ENCODE measurements around the gene CDK5RAP3. TPM values are rescaled to one million over a fixed set of nuclear protein-coding genes. Genes with fewer than 3 reads are reported as not detected.
A peak's percentile ranks its signal among the peaks of the same experiment; 100 is the strongest.

The CDK5RAP3 gene
- total and polyA plus RNA-seq, 2 of the 13 experiments (the other 11 are each of a cell fraction or from before 2014, with no cell fraction given), result 128 to 154 TPM

DNA sequence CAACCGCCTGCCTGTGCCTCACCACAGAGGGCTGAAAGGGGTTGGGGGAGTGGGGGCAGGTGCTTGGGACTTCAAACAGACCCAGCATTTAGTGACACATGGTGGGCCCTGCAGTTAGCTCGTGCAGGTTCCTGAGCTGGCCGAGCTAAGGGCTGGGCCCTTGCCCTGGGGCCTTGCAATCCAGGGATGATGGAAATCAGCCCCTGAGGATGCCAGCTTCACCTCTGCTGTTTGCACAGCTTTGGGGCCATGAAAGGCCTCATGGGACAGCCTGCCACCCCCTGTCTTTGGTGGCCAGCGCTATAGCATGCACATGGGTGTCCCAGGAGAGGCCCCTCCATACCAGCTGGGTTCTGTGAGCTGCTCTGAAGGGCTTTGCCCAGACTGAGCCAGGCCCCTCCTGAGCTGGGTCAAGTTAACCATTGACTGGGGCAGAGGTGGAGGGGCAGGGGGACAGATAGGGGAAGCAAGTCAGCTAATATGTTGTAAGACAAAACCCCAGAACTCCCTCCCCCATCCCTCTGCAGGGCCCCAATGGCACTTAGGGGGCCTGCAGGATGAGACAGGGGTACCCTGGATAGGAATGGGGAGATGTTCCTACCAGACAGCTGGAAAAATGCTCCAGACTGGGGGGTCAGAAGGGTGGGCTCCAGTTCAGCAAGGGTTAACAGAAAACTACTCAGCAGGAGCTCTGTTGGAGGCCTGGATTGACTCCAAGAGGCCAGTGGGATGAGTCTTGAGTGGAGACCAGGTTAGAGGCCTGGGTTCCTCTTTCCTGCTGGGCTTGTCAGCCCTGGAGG is 13.9 kb upstream of the CDK5RAP3 start (continued):
- TF ChIP-seq REL (CRISPR knock-in tag; conservative IDR thresholded peaks at IDR 0.05) (no peak), ZNF788 (CRISPR knock-in tag; IDR thresholded peaks at IDR 0.05; ENCODE audit: borderline replicate concordance) (no peak; the same call in 1 of the 2 replicates), ZNF629 (CRISPR knock-in tag; conservative IDR thresholded peaks at IDR 0.05) (no peak), SKI (IDR thresholded peaks at IDR 0.05; ENCODE audit: partially characterized antibody) (no peak), ZNF720 (CRISPR knock-in tag; IDR thresholded peaks at IDR 0.05) (no peak), NKX3-1 (CRISPR knock-in tag; IDR thresholded peaks at IDR 0.05) (no peak), ZNF879 (CRISPR knock-in tag; IDR thresholded peaks at IDR 0.05) (no peak), SRSF4 (IDR thresholded peaks at IDR 0.05; ENCODE audit: low read depth, low read length, poor library complexity, severe bottlenecking) (no peak), ELF1 (CRISPR knock-in tag; IDR thresholded peaks at IDR 0.05) (no peak), ARID2 (CRISPR knock-in tag; IDR thresholded peaks at IDR 0.05; ENCODE audit: borderline replicate concordance) (no peak; the same call in 1 of the 2 replicates), TBP (CRISPR knock-in tag; IDR thresholded peaks at IDR 0.05) (no peak), EEA1 (CRISPR knock-in tag; IDR thresholded peaks at IDR 0.05; ENCODE audit: borderline replicate concordance) (no peak), ZFP37 (CRISPR knock-in tag; IDR thresholded peaks at IDR 0.05; ENCODE audit: borderline replicate concordance) (no peak), NFKB2 (CRISPR knock-in tag; IDR thresholded peaks at IDR 0.05; ENCODE audit: borderline replicate concordance) (peak; percentile 7; the same call in 1 of the 2 replicates)
- TF ChIP-seq, protein P1, sequence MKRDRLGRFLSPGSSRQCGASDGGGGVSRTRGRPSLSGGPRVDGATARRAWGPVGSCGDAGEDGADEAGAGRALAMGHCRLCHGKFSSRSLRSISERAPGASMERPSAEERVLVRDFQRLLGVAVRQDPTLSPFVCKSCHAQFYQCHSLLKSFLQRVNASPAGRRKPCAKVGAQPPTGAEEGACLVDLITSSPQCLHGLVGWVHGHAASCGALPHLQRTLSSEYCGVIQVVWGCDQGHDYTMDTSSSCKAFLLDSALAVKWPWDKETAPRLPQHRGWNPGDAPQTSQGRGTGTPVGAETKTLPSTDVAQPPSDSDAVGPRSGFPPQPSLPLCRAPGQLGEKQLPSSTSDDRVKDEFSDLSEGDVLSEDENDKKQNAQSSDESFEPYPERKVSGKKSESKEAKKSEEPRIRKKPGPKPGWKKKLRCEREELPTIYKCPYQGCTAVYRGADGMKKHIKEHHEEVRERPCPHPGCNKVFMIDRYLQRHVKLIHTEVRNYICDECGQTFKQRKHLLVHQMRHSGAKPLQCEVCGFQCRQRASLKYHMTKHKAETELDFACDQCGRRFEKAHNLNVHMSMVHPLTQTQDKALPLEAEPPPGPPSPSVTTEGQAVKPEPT (CRISPR knock-in tag; IDR thresholded peaks at IDR 0.05; ENCODE audit: low read depth), result 0 out of 2 replicates have a peak, but pooled peaks have one; percentile 27
- TF ChIP-seq, protein P2, sequence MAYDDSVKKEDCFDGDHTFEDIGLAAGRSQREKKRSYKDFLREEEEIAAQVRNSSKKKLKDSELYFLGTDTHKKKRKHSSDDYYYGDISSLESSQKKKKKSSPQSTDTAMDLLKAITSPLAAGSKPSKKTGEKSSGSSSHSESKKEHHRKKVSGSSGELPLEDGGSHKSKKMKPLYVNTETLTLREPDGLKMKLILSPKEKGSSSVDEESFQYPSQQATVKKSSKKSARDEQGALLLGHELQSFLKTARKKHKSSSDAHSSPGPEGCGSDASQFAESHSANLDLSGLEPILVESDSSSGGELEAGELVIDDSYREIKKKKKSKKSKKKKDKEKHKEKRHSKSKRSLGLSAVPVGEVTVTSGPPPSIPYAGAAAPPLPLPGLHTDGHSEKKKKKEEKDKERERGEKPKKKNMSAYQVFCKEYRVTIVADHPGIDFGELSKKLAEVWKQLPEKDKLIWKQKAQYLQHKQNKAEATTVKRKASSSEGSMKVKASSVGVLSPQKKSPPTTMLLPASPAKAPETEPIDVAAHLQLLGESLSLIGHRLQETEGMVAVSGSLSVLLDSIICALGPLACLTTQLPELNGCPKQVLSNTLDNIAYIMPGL (CRISPR knock-in tag; IDR thresholded peaks at IDR 0.05; ENCODE audit: borderline replicate concordance in 1 of 2, low read depth in 1 of 2), result peak in 1 of 2 experiments; percentile 28; a peak in 1 of 4 replicates
- TF ChIP-seq, protein P3, sequence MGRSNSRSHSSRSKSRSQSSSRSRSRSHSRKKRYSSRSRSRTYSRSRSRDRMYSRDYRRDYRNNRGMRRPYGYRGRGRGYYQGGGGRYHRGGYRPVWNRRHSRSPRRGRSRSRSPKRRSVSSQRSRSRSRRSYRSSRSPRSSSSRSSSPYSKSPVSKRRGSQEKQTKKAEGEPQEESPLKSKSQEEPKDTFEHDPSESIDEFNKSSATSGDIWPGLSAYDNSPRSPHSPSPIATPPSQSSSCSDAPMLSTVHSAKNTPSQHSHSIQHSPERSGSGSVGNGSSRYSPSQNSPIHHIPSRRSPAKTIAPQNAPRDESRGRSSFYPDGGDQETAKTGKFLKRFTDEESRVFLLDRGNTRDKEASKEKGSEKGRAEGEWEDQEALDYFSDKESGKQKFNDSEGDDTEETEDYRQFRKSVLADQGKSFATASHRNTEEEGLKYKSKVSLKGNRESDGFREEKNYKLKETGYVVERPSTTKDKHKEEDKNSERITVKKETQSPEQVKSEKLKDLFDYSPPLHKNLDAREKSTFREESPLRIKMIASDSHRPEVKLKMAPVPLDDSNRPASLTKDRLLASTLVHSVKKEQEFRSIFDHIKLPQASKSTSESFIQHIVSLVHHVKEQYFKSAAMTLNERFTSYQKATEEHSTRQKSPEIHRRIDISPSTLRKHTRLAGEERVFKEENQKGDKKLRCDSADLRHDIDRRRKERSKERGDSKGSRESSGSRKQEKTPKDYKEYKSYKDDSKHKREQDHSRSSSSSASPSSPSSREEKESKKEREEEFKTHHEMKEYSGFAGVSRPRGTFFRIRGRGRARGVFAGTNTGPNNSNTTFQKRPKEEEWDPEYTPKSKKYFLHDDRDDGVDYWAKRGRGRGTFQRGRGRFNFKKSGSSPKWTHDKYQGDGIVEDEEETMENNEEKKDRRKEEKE (IDR thresholded peaks at IDR 0.05), result no peak
- TF ChIP-seq, protein P4, sequence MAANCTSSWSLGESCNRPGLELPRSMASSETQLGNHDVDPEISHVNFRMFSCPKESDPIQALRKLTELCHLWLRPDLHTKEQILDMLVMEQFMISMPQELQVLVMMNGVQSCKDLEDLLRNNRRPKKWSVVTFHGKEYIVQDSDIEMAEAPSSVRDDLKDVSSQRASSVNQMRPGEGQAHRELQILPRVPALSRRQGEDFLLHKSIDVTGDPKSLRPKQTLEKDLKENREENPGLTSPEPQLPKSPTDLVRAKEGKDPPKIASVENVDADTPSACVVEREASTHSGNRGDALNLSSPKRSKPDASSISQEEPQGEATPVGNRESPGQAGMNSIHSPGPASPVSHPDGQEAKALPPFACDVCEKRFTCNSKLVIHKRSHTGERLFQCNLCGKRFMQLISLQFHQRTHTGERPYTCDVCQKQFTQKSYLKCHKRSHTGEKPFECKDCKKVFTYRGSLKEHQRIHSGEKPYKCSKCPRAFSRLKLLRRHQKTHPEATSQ (CRISPR knock-in tag; IDR thresholded peaks at IDR 0.05; ENCODE audit: borderline replicate concordance), result no peak
- TF ChIP-seq, protein P5, sequence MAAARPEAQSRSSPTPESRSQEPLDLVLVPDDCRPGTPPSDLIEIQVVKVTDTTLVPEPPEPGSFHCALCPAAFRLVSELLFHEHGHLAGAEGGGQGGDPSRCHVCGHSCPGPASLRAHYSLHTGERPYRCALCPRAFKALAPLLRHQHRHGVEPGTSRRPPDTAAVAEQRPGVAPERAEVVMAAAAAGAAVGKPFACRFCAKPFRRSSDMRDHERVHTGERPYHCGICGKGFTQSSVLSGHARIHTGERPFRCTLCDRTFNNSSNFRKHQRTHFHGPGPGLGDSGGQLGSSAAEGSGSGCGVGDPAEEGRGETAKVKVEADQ (CRISPR knock-in tag; IDR thresholded peaks at IDR 0.05; ENCODE audit: borderline replicate concordance), result no peak
